HUES48 (cell line): ENCODE results near the gene DNAH9.

Source experiments
- H3K27ac ChIP-seq: one replicate; pipeline ENCODE4 v1.7.0; 2013; ENCODE audit warnings: low read depth, low read length, inconsistent platforms
- H3K27me3 ChIP-seq: 2 replicates; pipeline ENCODE4 v1.6.1; 2013; ENCODE audit warnings: mild to moderate bottlenecking, low read length; ENCODE audit not compliant: control insufficient read depth, insufficient read depth
- H3K36me3 ChIP-seq: 2 replicates; pipeline ENCODE4 v1.6.1; 2013; ENCODE audit warnings: low read length; ENCODE audit not compliant: control insufficient read depth, insufficient read depth
- H3K4me1 ChIP-seq: 2 replicates; pipeline ENCODE4 v1.6.1; 2013; ENCODE audit warnings: mild to moderate bottlenecking, low read length; ENCODE audit not compliant: control insufficient read depth, insufficient read depth
- H3K4me3 ChIP-seq: 2 replicates; pipeline ENCODE4 v1.5.1; 2013; ENCODE audit warnings: mild to moderate bottlenecking, low read depth, low read length
- H3K9ac ChIP-seq: 2 replicates; pipeline ENCODE4 v1.6.1; 2013; ENCODE audit warnings: mild to moderate bottlenecking, low read depth, low read length, moderate library complexity
- H3K9me3 ChIP-seq: 2 replicates; pipeline ENCODE4 v1.6.1; 2013; ENCODE audit warnings: low read length; ENCODE audit not compliant: control insufficient read depth, insufficient read depth

The DNAH9 gene

DNA sequence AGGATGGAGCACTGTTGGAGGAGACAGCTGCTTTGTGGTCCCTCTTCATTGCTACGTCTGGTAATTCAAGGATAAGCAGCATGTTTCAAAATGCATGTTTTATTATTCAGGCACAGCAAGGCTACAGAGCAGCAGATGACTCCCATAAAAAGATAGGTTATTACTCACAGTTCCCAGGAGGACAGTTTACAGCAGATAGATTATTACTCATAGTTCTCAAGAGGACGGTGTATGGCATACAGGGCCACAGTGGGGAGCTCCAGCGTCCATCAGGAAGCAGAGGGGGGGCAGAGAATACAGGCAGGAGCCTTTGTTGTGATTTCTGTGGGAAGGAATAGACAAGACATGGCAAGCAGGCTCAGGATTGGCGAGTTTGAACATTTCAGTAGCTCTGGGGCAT lies 72.9 kb downstream of the DNAH9 start:
- Histone ChIP-seq H3K9ac (no peak overlapping the region), H3K27ac (no peak overlapping the region), H3K36me3 (no peaks in the 10 kb centered on the region), H3K9me3 (0 out of 2 replicates have a peak, but pooled peaks cover 4% of the 10 kb centered on the region), H3K4me1 (peaks cover 24% of the 10 kb centered on the region), H3K27me3 (peaks cover 3% of the 10 kb centered on the region; the same call in 1 of the 2 replicates), H3K4me3 (no peak overlapping the region)

DNA sequence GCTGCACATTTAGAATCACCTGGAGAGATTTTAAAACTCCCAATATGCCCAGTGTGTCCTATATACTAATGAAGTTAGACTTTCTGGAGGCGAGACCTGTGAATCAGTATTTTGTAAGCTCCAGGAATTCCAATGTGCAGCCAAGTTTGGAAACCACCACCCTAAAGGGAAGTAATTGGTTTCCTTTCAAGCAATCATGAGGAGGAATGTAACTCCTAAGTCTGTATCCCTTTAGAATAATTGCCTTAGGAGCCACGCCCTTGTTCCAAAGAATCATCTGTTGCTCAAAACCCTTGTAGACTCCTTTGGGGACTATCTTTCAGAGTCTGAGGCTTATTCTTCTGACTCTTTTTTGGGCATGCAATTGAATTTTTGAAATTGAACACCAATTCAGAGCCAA lies 84.4 kb downstream of the DNAH9 start:
- H3K36me3 ChIP-seq, result no peaks in the 10 kb centered on the region
- H3K9me3 ChIP-seq, result no peaks in the 10 kb centered on the region
- H3K4me1 ChIP-seq, result no peaks in the 10 kb centered on the region
- H3K9ac ChIP-seq, result no peak overlapping the region
- no peak overlapping the region for H3K27ac ChIP-seq
- no peaks in the 10 kb centered on the region for H3K27me3 ChIP-seq
- no peak overlapping the region for H3K4me3 ChIP-seq

DNA sequence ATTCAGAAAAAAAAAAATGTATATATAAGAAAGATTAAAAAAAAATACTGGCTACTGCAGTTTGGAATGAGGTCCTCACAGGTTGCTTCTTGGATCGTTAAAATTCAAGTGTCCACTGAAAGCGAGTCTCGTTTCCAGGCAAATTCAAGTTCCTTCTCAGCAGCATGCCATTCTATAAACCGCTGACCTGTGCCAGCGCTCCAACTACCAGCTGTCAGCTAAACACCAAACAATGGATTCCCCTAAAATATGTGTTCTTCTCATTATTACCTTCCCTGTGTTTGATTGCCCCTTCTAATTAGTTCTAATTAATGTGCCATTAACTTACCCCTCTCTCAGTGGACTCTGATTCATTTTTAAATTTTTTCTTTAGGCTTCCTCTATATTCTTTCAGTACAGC lies 92.4 kb downstream of the DNAH9 start:
- H3K27ac ChIP-seq, result no peak overlapping the region
- no peak overlapping the region for H3K4me3 ChIP-seq
- no peak overlapping the region for H3K9ac ChIP-seq
- H3K9me3 ChIP-seq, result no peaks in the 10 kb centered on the region
- no peaks in the 10 kb centered on the region for H3K36me3 ChIP-seq
- H3K27me3 ChIP-seq, result no peaks in the 10 kb centered on the region
- no peaks in the 10 kb centered on the region for H3K4me1 ChIP-seq

DNA sequence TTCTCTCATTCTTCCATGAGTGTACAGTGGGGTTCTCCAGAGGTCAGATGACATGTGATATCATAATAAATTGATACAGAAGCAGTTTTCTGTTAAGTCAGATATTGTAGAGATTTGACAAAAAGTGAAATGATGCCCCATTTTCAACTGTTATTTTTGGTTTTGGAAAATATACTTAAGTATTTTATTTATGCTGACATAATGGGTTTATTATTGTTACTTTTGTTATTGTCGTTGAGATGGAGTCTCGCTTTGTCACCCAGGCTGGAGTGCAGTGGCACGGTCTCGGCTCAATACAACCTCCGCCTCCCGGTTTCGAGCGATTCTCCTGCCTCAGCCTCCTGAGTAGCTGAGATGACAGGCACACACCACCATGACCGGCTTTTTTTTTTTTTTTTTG lies 94.4 kb downstream of the DNAH9 start:
- Histone ChIP-seq H3K9me3 (no peaks in the 10 kb centered on the region), H3K4me3 (no peak overlapping the region), H3K9ac (no peak overlapping the region), H3K36me3 (no peaks in the 10 kb centered on the region), H3K27me3 (no peaks in the 10 kb centered on the region), H3K4me1 (no peaks in the 10 kb centered on the region), H3K27ac (no peak overlapping the region)

DNA sequence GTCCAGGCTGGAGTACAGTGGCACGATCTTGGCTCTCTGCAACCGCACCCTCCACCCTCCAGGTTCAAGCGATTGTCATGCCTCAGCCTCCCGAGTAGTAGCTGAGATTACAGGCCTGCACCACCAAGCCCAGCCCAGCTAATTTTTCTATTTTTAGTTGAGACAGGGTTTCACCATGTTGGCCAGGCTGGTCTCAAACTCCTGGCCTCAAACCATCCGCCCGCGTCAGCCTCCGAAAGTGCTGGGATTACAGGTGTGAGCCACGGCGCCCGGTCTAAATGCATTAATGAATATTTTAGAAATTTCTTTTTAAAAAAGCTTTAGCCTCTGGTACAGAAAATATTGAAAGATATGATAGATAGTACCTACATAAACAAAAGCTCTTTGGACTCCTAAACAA lies 95.0 kb downstream of the DNAH9 start:
- no peak overlapping the region for H3K4me3 ChIP-seq
- H3K9me3 ChIP-seq, result no peaks in the 10 kb centered on the region
- H3K9ac ChIP-seq, result no peak overlapping the region
- no peak overlapping the region for H3K27ac ChIP-seq
- H3K27me3 ChIP-seq, result no peaks in the 10 kb centered on the region
- no peaks in the 10 kb centered on the region for H3K36me3 ChIP-seq
- H3K4me1 ChIP-seq, result no peaks in the 10 kb centered on the region

DNA sequence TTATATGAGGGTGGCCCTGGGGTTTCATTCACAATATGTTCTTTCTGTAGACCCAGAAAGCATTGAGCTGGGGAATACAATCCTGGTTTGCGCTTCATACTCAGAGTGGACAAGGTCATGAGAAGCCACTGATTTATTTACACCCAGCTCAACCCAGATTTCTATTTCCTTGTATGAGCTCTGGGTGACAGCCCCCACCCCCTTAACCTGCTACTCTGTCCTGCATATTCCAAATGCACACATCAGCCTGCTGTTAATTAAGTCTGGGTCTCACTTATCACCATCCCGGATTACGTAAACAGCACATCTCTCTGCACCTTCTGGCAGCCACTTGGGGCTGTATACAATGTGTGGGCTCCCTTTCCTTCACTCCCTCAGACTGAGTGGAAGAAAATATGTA lies 102.4 kb downstream of the DNAH9 start:
- H3K4me3 ChIP-seq, result no peak overlapping the region
- no peaks in the 10 kb centered on the region for H3K36me3 ChIP-seq
- H3K9ac ChIP-seq, result no peak overlapping the region
- no peaks in the 10 kb centered on the region for H3K27me3 ChIP-seq
- H3K9me3 ChIP-seq, result no peaks in the 10 kb centered on the region
- H3K27ac ChIP-seq, result no peak overlapping the region
- H3K4me1 ChIP-seq, result no peaks in the 10 kb centered on the region

DNA sequence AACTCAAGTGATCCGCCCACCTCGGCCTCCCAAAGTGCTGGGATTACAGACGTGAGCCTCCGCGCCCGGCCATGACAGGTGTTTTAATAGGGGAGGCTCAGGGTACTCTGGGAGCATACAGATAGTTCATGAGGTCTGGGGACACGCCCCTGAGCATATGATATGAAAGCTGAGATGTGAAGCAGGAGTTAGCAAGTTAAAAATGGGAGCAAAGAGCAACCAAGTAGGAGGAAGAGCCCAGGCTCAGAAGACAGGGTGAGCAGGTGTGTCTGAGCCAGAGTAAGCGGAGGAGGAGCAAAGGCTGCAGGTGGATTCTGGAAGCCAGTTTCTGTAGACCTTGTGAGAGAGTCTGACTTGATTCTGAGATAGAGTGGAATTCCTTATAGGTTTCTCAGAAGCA lies 103.6 kb downstream of the DNAH9 start:
- Histone ChIP-seq H3K4me1 (no peaks in the 10 kb centered on the region), H3K27ac (no peak overlapping the region), H3K9me3 (no peaks in the 10 kb centered on the region), H3K9ac (no peak overlapping the region), H3K36me3 (no peaks in the 10 kb centered on the region), H3K4me3 (no peak overlapping the region), H3K27me3 (no peaks in the 10 kb centered on the region)

DNA sequence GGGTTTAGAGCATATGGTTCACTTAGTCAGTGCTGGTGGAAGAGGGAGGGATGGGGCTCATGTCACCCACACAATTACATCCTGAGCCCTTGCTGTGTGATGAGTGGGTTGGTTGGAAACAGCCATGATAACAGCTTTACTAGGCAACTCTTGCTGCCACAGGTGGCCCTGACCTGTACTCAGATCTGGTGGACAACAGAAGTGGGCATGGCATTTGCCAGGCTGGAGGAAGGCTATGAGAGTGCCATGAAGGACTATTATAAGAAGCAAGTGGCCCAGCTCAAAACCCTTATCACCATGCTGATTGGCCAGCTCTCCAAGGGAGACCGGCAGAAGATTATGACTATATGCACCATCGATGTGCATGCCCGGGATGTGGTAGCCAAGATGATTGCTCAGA lies 105.8 kb downstream of the DNAH9 start:
- H3K4me1 ChIP-seq, result peaks cover 8% of the 10 kb centered on the region; the same call in 1 of the 2 replicates
- no peak overlapping the region for H3K27ac ChIP-seq
- H3K4me3 ChIP-seq, result no peak overlapping the region
- H3K9me3 ChIP-seq, result no peaks in the 10 kb centered on the region
- no peak overlapping the region for H3K9ac ChIP-seq
- no peaks in the 10 kb centered on the region for H3K36me3 ChIP-seq
- no peaks in the 10 kb centered on the region for H3K27me3 ChIP-seq

DNA sequence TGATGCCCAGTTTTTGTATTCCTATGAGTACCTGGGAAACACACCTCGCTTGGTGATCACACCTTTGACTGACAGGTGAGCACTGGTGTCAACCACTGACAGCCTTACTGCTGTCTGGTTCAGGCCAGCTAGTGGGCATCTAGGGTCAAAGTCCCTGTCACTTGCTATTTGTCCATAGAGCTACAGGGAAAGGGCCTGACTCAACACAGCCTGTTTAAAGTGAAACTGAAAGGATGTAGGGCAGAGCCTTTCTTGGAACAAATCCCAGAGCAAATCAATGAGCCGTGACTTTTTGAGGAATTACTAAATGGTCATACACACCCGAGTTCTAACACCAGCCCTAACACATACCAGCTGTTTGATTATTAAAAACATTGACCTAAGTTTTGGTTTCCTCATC lies 106.8 kb downstream of the DNAH9 start:
- Histone ChIP-seq H3K27ac (no peak overlapping the region), H3K9ac (no peak overlapping the region), H3K4me3 (no peak overlapping the region), H3K4me1 (peaks cover 8% of the 10 kb centered on the region; the same call in 1 of the 2 replicates), H3K27me3 (no peaks in the 10 kb centered on the region), H3K36me3 (no peaks in the 10 kb centered on the region), H3K9me3 (no peaks in the 10 kb centered on the region)

DNA sequence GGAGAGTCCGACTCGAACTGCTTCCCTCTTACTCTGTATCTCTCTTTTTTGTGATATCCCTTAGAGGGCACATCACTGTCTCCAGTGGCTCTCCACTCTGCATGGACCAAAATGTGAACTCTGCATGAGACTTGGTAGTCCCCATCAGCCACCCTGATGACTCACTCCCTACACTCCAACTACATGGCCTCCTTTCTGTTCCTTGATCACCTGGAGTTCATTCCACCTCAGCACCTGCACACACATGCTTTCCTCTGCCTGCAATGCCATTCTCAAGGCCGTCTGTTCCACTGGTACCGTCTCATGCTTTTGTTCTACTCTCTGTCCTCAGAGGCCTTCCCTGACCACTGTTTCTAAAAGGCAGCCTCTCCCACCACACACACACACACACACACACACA lies 109.3 kb downstream of the DNAH9 start:
- Histone ChIP-seq H3K27ac (no peak overlapping the region), H3K27me3 (no peaks in the 10 kb centered on the region), H3K4me3 (no peak overlapping the region), H3K9ac (no peak overlapping the region), H3K9me3 (no peaks in the 10 kb centered on the region), H3K4me1 (peaks cover 8% of the 10 kb centered on the region; the same call in 1 of the 2 replicates), H3K36me3 (no peaks in the 10 kb centered on the region)

DNA sequence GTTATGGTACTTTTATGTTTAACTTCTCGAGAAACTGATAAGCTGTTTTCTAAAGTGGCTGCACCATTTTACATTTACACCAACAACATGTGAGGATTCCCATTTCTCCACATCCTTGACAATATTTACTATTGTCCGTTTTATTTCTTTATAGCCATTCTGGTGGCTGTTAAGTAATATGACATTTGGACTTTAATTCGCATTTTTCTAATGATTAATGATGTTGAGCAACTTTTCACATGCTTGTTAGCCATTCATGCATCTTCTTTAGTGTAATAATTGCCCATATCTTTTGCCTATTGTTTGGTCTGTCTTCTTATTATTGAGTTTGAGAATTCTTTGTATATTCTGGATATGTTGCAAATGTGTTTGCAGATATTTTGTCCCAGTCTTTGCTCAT lies 114.2 kb downstream of the DNAH9 start:
- Histone ChIP-seq H3K4me3 (no peak overlapping the region), H3K27me3 (no peaks in the 10 kb centered on the region), H3K9ac (no peak overlapping the region), H3K9me3 (no peaks in the 10 kb centered on the region), H3K27ac (no peak overlapping the region), H3K4me1 (peaks cover 8% of the 10 kb centered on the region; the same call in 1 of the 2 replicates), H3K36me3 (no peaks in the 10 kb centered on the region)

DNA sequence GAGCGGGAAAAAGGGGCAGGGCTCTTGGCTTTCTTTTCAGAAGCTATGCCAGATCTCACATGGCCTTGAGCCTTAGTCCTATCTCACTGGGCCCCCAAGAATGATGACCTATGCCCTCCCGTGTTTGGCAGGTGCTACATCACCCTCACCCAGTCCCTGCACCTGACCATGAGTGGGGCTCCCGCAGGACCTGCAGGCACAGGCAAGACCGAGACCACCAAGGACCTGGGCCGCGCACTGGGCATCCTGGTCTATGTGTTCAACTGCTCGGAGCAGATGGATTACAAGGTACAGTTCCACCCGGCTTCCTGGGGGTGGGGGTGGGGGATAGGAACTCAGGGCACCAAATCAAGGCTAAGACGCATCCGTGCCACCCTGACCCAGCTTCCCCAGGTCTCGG lies 120.9 kb downstream of the DNAH9 start:
- H3K36me3 ChIP-seq, result no peaks in the 10 kb centered on the region
- H3K4me1 ChIP-seq, result no peaks in the 10 kb centered on the region
- H3K9me3 ChIP-seq, result no peaks in the 10 kb centered on the region
- H3K4me3 ChIP-seq, result no peak overlapping the region
- no peaks in the 10 kb centered on the region for H3K27me3 ChIP-seq
- H3K9ac ChIP-seq, result no peak overlapping the region
- H3K27ac ChIP-seq, result no peak overlapping the region
